Activated CD4-positive, alpha-beta T cell treated with anti-CD3 and anti-CD28 coated beads, Interleukin-2, amount 10 ng/mL, durations not matched to agents 7 days and 5 days (primary cell): Measurements from ENCODE around the gene ELF5. TPM values are rescaled to one million over a fixed set of nuclear protein-coding genes. Genes with fewer than 3 reads are reported as not detected.

ENCODE experiments used
- CTCF ChIA-PET: fragments of 350-600 bp; sonication (Branson Sonifier 250); formaldehyde crosslinking; loops from one replicate; lab custom pipeline; 2021; ENCODE audit warnings: antibody characterized with exemption; lab: Charles Lee
- POLR2A ChIA-PET: fragments of 350-600 bp; sonication (Branson Sonifier 250); formaldehyde crosslinking; loops from one replicate; lab custom pipeline; 2021; ENCODE audit warnings: antibody characterized with exemption; lab: Charles Lee
- DNase-seq: peaks from one replicate; pipeline ENCODE4 v3.0.0-alpha.2; 2020
- H3K27ac Mint-ChIP-seq: one replicate; pipeline ENCODE4 v1.8.0; 2021; ENCODE audit warnings: mild to moderate bottlenecking, moderate library complexity, mixed read lengths
- H3K27me3 Mint-ChIP-seq: one replicate; pipeline ENCODE4 v1.8.0; 2021; ENCODE audit warnings: mixed read lengths
- H3K36me3 Mint-ChIP-seq: one replicate; pipeline ENCODE4 v1.8.0; 2021; ENCODE audit warnings: low read depth, mixed read lengths
- H3K4me1 Mint-ChIP-seq: one replicate; pipeline ENCODE4 v1.8.0; 2021; ENCODE audit warnings: mixed read lengths
- H3K4me3 Mint-ChIP-seq: one replicate; pipeline ENCODE4 v1.8.0; 2021; ENCODE audit warnings: mild to moderate bottlenecking, moderate library complexity, mixed read lengths
- H3K9me3 Mint-ChIP-seq: one replicate; pipeline ENCODE4 v1.8.0; 2021; ENCODE audit warnings: mixed read lengths
- total RNA-seq, 2 experiments: library from RNA; stranded (reverse); gene quantifications; one replicate each; pipeline ENCODE4 v1.2.3, GENCODE V29; 2021

ELF5 gene
- total RNA-seq, 2 experiments from 2014 or later, result not detected

GRCh38 chr11:34516247-34517040 lies 2.9 kb upstream of the ELF5 start:
- Mint-ChIP-seq H3K27ac (no peak overlapping the region), H3K4me3 (no peak overlapping the region), H3K9me3 (no peaks in the 10 kb centered on the region), H3K4me1 (no peaks in the 10 kb centered on the region), H3K36me3 (no peaks in the 10 kb centered on the region), H3K27me3 (peaks cover 11% of the 10 kb centered on the region)
- CTCF ChIA-PET, result no interaction called here
- POLR2A ChIA-PET, result no interaction called here
- no peak for DNase-seq

DNA sequence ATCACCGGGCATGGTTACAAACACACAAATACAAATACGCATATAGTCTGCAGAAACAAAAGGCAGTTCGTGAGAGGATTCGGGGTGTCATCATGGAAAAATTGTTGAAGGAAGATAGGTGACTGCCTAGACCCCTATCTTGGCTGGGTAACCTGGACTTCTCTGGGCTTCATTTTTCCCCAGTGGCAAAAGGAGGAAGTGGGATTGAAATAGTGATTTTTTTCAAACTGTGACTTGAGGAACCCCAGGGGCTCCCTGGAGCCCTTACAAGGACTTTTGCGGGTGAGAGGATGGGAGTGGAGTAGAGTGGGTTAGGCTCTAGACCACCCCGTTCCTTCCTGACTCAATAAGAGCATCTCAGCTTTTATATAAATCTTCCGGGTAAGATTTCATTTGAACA lies 1.0 kb upstream of the ELF5 start:
- Mint-ChIP-seq H3K4me1 (no peaks in the 10 kb centered on the region), H3K9me3 (no peaks in the 10 kb centered on the region), H3K27me3 (peaks cover 11% of the 10 kb centered on the region), H3K36me3 (no peaks in the 10 kb centered on the region), H3K4me3 (no peak overlapping the region), H3K27ac (no peak overlapping the region)
- ChIA-PET CTCF (no interaction called here), POLR2A (interaction anchor here (0.6 kb wide), 1 partner anchor 648 kb away, joined by 3 read pairs; no protein-coding TSS in a partner anchor)
- no peak for DNase-seq

DNA sequence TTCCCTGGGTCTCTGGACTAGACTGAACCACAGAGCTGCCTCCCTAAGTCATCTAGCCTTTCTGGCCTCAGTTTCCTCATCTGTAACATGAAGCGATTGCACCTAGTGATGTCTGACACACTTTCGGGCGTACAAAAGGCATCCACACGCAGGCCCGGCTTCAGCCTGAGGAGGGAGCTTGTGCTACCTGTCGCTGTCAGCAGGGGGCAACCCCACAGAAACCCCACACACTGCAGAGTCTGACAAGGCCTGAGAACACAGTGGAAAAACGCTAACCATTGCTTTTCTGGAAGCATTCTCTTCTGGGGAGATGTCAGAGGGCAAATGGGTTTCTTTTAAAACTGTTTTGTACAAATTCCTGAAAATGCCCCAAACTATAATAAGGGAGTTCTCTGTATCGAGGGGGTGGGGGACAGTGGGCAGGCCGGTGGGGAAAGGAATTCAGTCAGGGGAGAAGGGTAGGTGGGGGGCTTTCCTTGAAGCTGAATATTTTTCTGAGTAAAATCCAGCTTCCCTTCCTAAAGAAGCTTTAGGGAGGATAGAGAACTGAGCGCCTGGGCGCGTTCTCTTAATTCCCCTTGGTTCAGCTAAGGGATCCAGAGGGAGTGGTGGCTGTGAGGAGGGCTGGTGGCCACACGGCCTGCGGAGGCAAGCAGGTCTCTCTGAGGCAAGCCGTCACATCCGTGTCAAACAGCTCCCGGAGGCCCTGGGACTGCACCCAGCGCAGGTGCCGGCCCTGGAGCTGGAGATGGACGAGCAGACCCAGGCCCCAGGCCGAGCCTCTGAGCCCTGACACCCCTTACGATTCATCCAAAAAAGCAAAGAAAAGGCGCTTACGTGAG lies 533 bp downstream of the ELF5 start:
- no peaks in the 10 kb centered on the region for H3K4me1 Mint-ChIP-seq
- ChIA-PET CTCF (interaction anchor here (1.0 to 1.5 kb wide), 8 partner anchors 9 to 397 kb away, joined by 3 to 5 read pairs (median 3); no protein-coding TSS in a partner anchor), POLR2A (no interaction called here)
- DNase-seq, result peak; percentile 54
- H3K27me3 Mint-ChIP-seq, result peaks cover 8% of the 10 kb centered on the region
- H3K9me3 Mint-ChIP-seq, result no peaks in the 10 kb centered on the region
- no peak overlapping the region for H3K4me3 Mint-ChIP-seq
- H3K36me3 Mint-ChIP-seq, result no peaks in the 10 kb centered on the region
- no peak overlapping the region for H3K27ac Mint-ChIP-seq

GRCh38 chr11:34510673-34511072 lies 2.9 kb downstream of the ELF5 start:
- H3K4me1 Mint-ChIP-seq, result no peaks in the 10 kb centered on the region
- H3K36me3 Mint-ChIP-seq, result no peaks in the 10 kb centered on the region
- no peak overlapping the region for H3K4me3 Mint-ChIP-seq
- DNase-seq, result no peak
- no peak overlapping the region for H3K27ac Mint-ChIP-seq
- no peaks in the 10 kb centered on the region for H3K9me3 Mint-ChIP-seq
- ChIA-PET CTCF (no interaction called here), POLR2A (no interaction called here)
- no peaks in the 10 kb centered on the region for H3K27me3 Mint-ChIP-seq

DNA sequence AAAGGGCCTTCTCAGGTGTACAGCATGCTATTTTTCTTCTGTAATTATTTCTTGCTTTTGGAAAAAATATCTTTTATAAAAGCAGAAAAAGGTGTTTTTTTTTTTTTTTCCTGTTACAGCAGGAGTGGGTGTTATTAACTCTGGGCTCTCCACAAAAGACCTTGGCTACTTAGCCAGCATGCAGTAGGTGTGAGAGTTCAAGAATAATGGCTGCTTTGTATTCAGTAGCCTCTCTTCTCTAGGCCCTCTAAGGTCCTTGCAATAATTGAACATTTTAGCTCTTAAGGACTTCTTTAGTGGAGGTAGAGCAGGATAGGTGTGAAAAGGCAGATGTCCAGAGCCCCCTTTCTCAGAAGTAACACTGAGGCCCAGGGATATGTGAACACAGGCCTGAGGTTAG lies 3.4 kb downstream of the ELF5 start:
- no peak for DNase-seq
- Mint-ChIP-seq H3K27me3 (no peaks in the 10 kb centered on the region), H3K27ac (no peak overlapping the region), H3K4me1 (no peaks in the 10 kb centered on the region), H3K9me3 (no peaks in the 10 kb centered on the region), H3K36me3 (no peaks in the 10 kb centered on the region), H3K4me3 (no peak overlapping the region)
- ChIA-PET CTCF (no interaction called here), POLR2A (no interaction called here)

DNA sequence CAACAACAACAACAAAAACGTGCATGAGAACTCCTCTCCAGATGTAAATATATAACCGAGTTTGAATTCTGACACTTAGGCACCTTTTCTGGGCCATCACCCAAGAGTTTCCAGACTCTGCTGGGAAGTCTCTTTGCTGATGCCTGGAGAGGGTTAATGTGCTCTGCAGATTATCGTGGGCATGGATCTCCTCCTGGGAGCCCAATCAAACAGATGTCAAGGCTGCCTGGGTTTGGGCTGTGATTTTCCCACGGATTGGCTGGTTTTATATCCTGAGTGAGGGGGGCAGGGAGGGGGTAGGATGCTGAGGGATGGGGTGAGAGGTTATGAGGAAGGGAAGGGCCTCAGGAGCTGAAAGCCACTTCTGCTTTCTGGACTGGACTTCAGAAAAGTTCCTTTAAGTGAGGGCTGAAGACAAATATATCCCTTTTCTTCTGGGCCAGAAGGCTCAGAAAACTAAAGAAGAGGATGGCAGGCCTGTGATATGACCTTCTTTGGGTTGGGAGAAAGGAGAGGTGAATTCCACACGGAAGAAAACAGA lies 4.2 kb downstream of the ELF5 start:
- ChIA-PET POLR2A (no interaction called here), CTCF (no interaction called here)
- no peak overlapping the region for H3K27ac Mint-ChIP-seq
- no peaks in the 10 kb centered on the region for H3K9me3 Mint-ChIP-seq
- H3K4me1 Mint-ChIP-seq, result no peaks in the 10 kb centered on the region
- no peak for DNase-seq
- no peaks in the 10 kb centered on the region for H3K27me3 Mint-ChIP-seq
- H3K4me3 Mint-ChIP-seq, result no peak overlapping the region
- H3K36me3 Mint-ChIP-seq, result no peaks in the 10 kb centered on the region

GRCh38 chr11:34508524-34508923 lies 5.1 kb downstream of the ELF5 start:
- Mint-ChIP-seq H3K27ac (no peak overlapping the region), H3K9me3 (no peaks in the 10 kb centered on the region), H3K27me3 (no peaks in the 10 kb centered on the region), H3K4me1 (no peaks in the 10 kb centered on the region), H3K4me3 (no peak overlapping the region), H3K36me3 (no peaks in the 10 kb centered on the region)
- no peak for DNase-seq
- ChIA-PET CTCF (no interaction called here), POLR2A (no interaction called here)

DNA sequence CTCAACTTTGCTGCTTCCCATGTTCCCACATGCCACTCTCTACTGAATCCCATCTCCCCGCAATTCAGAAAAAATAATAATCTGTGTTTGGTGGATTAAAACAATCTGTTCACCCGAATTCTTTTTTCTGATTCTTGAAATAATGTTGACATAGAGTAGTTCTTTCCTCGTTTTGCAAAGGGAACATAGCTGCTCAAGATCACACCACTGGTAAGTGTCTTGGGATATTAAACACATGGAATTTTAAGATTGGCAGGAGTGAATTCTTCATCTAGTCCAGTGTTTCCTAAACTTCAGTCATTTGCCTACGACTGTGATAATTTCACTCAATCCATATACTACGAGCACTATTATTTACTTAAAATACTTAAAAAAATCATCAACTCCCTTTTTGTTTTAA lies 6.0 kb downstream of the ELF5 start:
- Mint-ChIP-seq H3K36me3 (no peaks in the 10 kb centered on the region), H3K4me3 (no peak overlapping the region), H3K4me1 (no peaks in the 10 kb centered on the region), H3K9me3 (no peaks in the 10 kb centered on the region), H3K27me3 (no peaks in the 10 kb centered on the region), H3K27ac (no peak overlapping the region)
- CTCF ChIA-PET, result no interaction called here
- DNase-seq, result no peak
- POLR2A ChIA-PET, result interaction anchor here (0.6 kb wide), 1 partner anchor 9 kb away, joined by 3 read pairs; no protein-coding TSS in a partner anchor

DNA sequence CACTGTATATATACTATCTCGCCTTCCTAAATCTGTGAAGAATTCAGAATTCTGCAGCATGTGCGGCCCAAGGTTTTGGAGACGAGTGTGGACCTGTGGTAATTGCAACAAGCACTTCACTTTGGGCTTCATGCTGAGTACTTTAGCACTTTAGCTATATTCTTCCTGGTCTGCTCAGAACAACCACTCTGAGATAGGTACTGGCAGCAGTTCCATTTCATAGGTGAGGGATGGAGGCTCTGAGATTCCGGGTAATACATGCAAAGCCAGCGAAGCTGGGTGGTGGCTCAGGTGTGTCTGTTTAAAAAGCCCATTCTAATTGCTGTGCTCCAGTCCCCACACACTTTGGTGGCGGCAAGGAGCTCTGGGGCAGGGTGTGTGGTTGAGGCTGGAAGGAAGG lies 6.4 kb downstream of the ELF5 start:
- no peak overlapping the region for H3K27ac Mint-ChIP-seq
- H3K4me1 Mint-ChIP-seq, result no peaks in the 10 kb centered on the region
- no peaks in the 10 kb centered on the region for H3K9me3 Mint-ChIP-seq
- ChIA-PET POLR2A (no interaction called here), CTCF (interaction anchor here (0.6 kb wide), 1 partner anchor 141 kb away, joined by 3 read pairs; no protein-coding TSS in a partner anchor)
- DNase-seq, result no peak
- H3K4me3 Mint-ChIP-seq, result no peak overlapping the region
- no peaks in the 10 kb centered on the region for H3K36me3 Mint-ChIP-seq
- H3K27me3 Mint-ChIP-seq, result no peaks in the 10 kb centered on the region

- Mint-ChIP-seq H3K4me3 (no peak overlapping the region), H3K27me3 (peaks cover 2% of the 10 kb centered on the region), H3K4me1 (no peaks in the 10 kb centered on the region), H3K36me3 (no peaks in the 10 kb centered on the region), H3K9me3 (no peaks in the 10 kb centered on the region), H3K27ac (no peak overlapping the region)
- CTCF ChIA-PET, result no interaction called here
- DNase-seq, result no peak
- POLR2A ChIA-PET, result no interaction called here
Measured at GRCh38 chr11:34505874-34506273, 7.7 kb downstream of the ELF5 start.

- Mint-ChIP-seq H3K4me3 (no peak overlapping the region), H3K9me3 (no peaks in the 10 kb centered on the region), H3K27ac (no peak overlapping the region), H3K4me1 (no peaks in the 10 kb centered on the region), H3K27me3 (peaks cover 5% of the 10 kb centered on the region), H3K36me3 (no peaks in the 10 kb centered on the region)
- no peak for DNase-seq
- CTCF ChIA-PET, result no interaction called here
- POLR2A ChIA-PET, result no interaction called here
Measured at GRCh38 chr11:34502949-34503348, 10.6 kb downstream of the ELF5 start.

DNA sequence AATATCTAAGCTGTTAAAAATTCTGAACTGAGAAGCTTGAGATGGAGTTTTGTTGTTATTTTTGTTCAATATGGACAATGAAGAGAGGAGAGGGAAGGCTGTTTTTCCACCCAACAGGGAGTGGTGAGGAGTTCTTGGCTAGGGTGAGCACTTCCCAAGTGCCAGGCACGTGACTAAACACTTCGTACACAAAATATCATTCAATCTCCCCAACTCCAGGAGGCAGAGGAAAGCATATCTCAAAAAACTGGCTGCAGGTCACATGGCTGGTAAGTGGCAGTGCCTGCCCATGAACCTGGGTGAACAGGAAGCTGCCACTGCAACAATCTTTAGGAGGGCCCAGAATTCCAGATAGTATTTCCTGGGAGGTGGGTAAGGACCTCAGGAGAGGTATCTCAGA lies 11.6 kb downstream of the ELF5 start:
- ChIA-PET POLR2A (no interaction called here), CTCF (no interaction called here)
- Mint-ChIP-seq H3K27ac (no peak overlapping the region), H3K36me3 (no peaks in the 10 kb centered on the region), H3K9me3 (no peaks in the 10 kb centered on the region), H3K4me3 (no peak overlapping the region), H3K27me3 (peaks cover 5% of the 10 kb centered on the region), H3K4me1 (no peaks in the 10 kb centered on the region)
- no peak for DNase-seq

DNA sequence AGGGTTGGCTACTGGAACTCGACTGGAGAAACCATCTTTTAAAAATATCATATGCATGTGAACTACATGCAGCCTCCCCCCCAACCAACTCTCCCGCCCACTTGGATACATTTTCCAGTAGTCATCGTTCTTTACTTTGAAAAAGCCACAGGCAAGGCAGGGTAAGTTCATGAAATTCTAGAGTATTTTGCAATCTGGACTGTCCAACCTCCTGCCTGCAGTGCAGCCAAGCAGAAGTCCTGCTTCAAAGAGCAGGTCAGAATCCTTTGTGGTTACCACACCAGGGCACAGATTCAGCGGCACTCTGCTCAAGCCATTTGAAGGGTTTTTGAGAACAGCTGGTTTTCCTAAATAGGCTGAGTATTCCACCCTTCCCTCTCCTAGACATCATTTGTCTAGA lies 12.1 kb downstream of the ELF5 start:
- H3K4me1 Mint-ChIP-seq, result no peaks in the 10 kb centered on the region
- no peak overlapping the region for H3K4me3 Mint-ChIP-seq
- H3K27ac Mint-ChIP-seq, result no peak overlapping the region
- DNase-seq, result no peak
- ChIA-PET POLR2A (no interaction called here), CTCF (no interaction called here)
- peaks cover 5% of the 10 kb centered on the region for H3K27me3 Mint-ChIP-seq
- H3K9me3 Mint-ChIP-seq, result no peaks in the 10 kb centered on the region
- no peaks in the 10 kb centered on the region for H3K36me3 Mint-ChIP-seq
